Spinal cord (tissue), 10 donors: Measurements from ENCODE around the gene KIF3A. TPM values are rescaled to one million over a fixed set of nuclear protein-coding genes. Genes with fewer than 3 reads are reported as not detected.

Experiments
- DNase-seq, 6 donors: peaks; one replicate each; pipeline versions ENCODE4 v3.0.0 to v3.0.0-alpha.2; 2013 to 2015; ENCODE audit warnings: low spot score in 6 of 6, low read depth in 4 of 6
- H3K27ac ChIP-seq: one replicate; pipeline ENCODE4 v1.5.1; 2013; ENCODE audit warnings: low read depth, low read length, control low read depth
- H3K27me3 ChIP-seq: one replicate; pipeline ENCODE4 v1.6.1; 2013; ENCODE audit warnings: low read length; ENCODE audit not compliant: control insufficient read depth, insufficient read depth
- H3K36me3 ChIP-seq: one replicate; pipeline ENCODE4 v1.6.1; 2013; ENCODE audit warnings: low read length; ENCODE audit not compliant: control insufficient read depth, insufficient read depth
- H3K4me1 ChIP-seq: one replicate; pipeline ENCODE4 v1.6.1; 2013; ENCODE audit warnings: low read length; ENCODE audit not compliant: control insufficient read depth, insufficient read depth
- H3K4me3 ChIP-seq: one replicate; pipeline ENCODE4 v1.5.1; 2013; ENCODE audit warnings: low read depth, low read length, control low read depth
- H3K9me3 ChIP-seq: one replicate; pipeline ENCODE4 v1.6.1; 2013; ENCODE audit warnings: low read length; ENCODE audit not compliant: control insufficient read depth, insufficient read depth
- WGBS: methylation state at CpG from one replicate; pipeline ENCODE4 v1.1.5; 2013; ENCODE audit warnings: missing lambda C conversion rate; ENCODE audit not compliant: insufficient coverage; 5-methylcytosine and 5-hydroxymethylcytosine counted together
- polyA plus RNA-seq, 2 donors: library from polyadenylated mRNA; unstranded; fragments of 120-200 nt; gene quantifications; one replicate each; pipeline ENCODE4 v1.2.1, GENCODE V29; 2013; ENCODE audit not compliant: insufficient read length in 2 of 2
- total RNA-seq, 2 donors: library from RNA; depleted of rRNA in 1 of 2; stranded (reverse); fragments of 120-200 nt in 1 of 2; fragments of >200 nt in 1 of 2; gene quantifications; one replicate each; pipeline versions ENCODE4 v1.2.3 to v1.2.4, GENCODE V29; 2013 to 2014
- donor health status: healthy.

KIF3A gene
- total and polyA plus RNA-seq, 4 donors, result 42.3 to 97.6 (median 86.6) TPM

DNA sequence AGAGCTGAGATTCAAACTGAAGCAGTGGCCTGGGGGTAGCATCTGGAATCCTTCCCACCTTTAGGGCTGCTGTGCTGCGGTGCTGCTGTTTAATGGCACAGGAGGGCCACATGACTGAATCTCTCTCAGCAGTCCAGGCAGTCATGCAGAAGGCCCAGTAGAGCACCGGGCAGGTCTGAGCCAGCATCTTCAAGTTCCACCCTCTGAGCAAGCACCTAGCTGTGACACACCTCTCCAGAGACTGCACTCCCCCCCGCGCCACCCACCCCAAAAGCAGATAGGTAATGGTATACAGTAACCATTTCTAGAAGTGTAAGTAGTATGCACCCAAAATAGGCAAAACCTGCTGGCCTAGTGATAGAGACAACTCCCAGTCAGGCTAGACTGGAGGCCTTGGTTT lies 55.4 kb downstream of the KIF3A start:
- no peaks in the 10 kb centered on the region for H3K27me3 ChIP-seq
- DNase-seq, result no peak

DNA sequence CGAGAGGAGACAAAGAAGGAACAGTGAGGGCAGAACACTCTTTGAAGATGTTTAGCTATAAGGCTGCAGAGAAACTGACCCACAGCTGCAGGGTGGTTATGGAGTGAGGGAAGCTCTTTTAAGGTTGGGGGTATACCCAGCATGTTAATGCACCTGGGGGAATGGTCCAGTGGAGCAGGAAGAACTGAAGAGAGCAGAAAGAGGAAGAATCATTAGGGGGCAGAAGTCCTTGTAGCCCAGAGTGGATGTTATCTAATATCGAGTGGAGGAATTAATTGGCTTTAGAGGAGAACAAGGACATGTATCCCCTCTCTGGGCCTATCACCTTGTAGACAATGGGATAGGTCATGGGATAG lies 55.9 kb downstream of the KIF3A start:
- no peak overlapping the region for H3K27ac ChIP-seq
- 84% methylated on average over 1 of the region's 2 CpGs for WGBS
- no peak for DNase-seq
- no peaks in the 10 kb centered on the region for H3K27me3 ChIP-seq
- no peaks in the 10 kb centered on the region for H3K4me1 ChIP-seq
- H3K36me3 ChIP-seq, result no peaks in the 10 kb centered on the region
- H3K9me3 ChIP-seq, result no peaks in the 10 kb centered on the region
- H3K4me3 ChIP-seq, result no peak overlapping the region

More for the DNA sequence above, 55.4 kb downstream of the KIF3A start:
- Histone ChIP-seq H3K9me3 (no peaks in the 10 kb centered on the region), H3K36me3 (no peaks in the 10 kb centered on the region), H3K27ac (no peak overlapping the region), H3K4me1 (no peaks in the 10 kb centered on the region), H3K4me3 (no peak overlapping the region)
- 100% methylated on average over 1 of the region's 4 CpGs for WGBS

DNA sequence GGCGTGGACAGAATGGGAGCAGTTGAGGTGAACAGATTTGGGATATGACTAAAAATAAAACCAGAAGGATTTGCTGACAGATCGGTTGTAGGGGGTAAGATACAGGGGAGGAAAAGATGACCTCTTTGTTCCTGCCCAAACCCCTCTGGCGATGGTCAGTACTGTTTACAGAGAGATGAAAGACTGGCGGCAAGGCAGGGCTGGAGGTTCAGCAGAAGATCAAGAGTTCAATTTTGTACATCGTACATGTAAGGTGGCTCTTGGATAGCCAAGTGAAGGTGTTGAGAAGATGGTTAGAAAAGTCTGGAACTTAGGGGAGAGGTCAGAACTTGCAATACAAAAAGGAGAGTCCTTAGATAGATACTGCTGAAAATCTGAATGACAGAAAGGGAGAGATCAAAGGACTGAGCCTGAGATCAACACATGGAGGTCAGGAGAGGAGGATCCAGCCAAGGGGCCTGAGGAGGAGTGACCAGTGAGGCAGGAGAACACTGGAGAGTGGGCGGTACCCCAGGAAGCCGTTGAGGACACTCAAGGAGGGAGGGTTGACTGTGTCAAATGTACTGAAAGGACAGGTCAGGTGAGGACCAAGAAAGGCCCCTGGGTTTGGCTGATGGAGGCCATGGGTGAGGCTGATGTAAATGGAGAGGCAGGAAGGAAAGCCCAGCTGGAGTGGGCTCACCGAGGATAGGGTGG lies 56.4 kb downstream of the KIF3A start:
- WGBS, result 82% methylated on average over 7 of the region's 8 CpGs

DNA sequence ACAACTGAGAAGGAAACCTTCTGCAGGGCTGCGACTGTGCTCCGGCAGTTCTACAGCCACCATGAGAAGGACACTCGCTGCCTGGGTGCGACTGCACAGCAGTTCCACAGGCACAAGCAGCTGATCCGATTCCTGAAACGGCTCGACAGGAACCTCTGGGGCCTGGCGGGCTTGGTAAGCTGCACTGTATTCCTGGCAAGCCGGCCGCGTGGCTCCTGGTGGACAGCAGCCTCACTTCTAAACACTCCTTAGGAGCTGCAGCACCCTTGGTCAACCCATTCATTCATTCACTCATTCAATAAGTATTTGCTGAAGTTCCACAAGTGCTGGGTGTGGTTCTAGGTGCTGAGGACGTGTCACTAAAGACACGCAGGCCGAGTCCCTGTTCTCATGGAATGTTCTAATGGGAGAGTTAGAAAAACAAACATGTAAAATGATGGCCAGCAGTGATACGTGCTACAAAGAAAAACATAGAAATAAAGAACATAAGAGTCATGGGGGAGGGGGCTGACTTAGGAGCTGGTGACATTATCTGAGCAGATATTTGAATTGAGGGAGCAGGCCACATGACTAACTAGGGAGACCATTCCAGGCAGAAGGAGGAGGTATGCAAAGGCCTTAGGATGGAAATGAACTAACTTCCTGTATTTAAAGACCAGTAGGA lies 57.5 kb downstream of the KIF3A start:
- Histone ChIP-seq H3K4me3 (no peak overlapping the region), H3K27me3 (no peaks in the 10 kb centered on the region), H3K36me3 (no peaks in the 10 kb centered on the region), H3K27ac (no peak overlapping the region), H3K9me3 (no peaks in the 10 kb centered on the region), H3K4me1 (no peaks in the 10 kb centered on the region)
- DNase-seq, result no peak
- 93% methylated on average over 14 of the region's 15 CpGs for WGBS

More for the DNA sequence above, 56.4 kb downstream of the KIF3A start:
- no peaks in the 10 kb centered on the region for H3K27me3 ChIP-seq
- H3K36me3 ChIP-seq, result no peaks in the 10 kb centered on the region
- DNase-seq, result no peak
- no peak overlapping the region for H3K27ac ChIP-seq
- no peak overlapping the region for H3K4me3 ChIP-seq
- no peaks in the 10 kb centered on the region for H3K4me1 ChIP-seq
- H3K9me3 ChIP-seq, result no peaks in the 10 kb centered on the region

DNA sequence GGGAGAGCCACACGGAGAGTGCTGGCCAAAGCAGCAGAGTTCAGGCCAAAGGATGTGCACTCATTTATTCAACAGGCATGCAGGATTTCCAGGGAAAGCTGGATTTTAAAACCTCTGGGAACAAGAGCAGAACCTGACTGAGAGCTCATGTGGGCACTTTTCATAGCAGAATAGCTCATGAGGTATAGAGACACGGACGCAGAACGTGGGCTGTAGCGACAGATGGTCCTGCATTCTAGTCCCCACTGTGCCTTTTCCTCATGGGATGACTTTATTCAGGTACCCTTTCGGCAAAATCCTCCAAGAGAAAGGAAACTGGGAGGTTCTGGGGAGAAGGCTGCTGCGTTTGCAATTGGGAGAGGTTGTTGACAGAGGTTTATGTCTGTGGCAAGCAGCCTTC lies 58.2 kb downstream of the KIF3A start:
- DNase-seq, result no peak
- Histone ChIP-seq H3K9me3 (no peaks in the 10 kb centered on the region), H3K27me3 (no peaks in the 10 kb centered on the region), H3K4me3 (no peak overlapping the region), H3K4me1 (no peaks in the 10 kb centered on the region), H3K36me3 (no peaks in the 10 kb centered on the region), H3K27ac (no peak overlapping the region)
- WGBS, result 86% methylated on average over 5 of the region's 7 CpGs

DNA sequence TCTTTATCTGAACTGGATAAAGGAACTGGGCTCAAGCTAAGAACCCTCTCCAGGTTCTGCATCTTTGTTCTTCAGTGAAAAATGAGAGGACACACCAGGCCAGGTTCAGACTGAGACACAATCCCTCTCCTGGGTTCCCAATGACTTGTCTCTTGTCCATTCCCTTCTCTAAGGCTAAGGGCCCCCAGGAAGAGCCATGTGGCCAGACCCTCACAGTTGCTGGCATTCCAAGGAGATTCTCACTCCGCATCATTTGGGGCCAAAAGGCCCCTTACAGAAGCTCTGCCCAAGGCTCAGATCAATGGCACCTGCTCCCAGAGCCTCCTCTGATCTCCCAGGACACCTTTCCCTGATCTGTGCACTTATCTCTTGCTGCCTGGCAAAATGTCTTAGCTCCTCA lies 58.6 kb downstream of the KIF3A start:
- no peak overlapping the region for H3K4me3 ChIP-seq

DNA sequence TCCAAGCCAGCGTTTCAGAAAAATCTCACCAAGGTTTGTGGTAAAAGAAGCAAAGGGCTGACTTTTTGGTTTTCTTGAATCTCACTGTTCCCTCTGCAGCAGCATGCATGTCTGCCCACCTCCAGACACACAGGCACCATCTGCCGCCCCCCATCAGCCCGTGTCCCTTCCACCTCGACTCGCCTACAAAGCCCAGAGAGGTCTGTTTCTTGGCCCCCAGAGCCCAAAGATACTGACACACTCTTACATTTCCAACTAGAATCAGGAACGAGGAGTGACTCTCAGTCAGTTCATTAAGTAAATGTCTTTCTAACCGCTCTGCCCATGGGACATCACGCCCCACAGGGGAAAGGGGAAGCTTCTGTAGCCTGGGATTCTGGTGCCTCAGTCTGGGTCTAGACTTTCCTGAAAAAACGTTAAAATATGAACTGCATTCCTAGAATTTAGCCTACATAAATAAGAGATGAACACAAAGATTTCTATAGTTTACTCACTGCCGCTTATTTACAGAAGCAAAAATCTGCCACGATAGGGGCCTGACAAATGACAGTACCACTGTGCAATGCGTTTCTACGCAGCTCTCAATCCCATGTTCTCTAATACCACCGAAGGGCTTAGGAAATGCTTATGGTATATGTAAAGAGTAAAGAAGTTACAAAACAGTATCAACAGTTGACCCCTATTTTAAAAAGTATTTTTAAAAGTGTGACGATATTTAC lies 59.5 kb downstream of the KIF3A start:
- Histone ChIP-seq H3K4me1 (no peaks in the 10 kb centered on the region), H3K9me3 (no peaks in the 10 kb centered on the region), H3K36me3 (no peaks in the 10 kb centered on the region), H3K27ac (no peak overlapping the region), H3K4me3 (no peak overlapping the region), H3K27me3 (no peaks in the 10 kb centered on the region)
- 78% methylated on average over 6 of the region's 15 CpGs for WGBS
- no peak for DNase-seq

More for the DNA sequence above, 58.6 kb downstream of the KIF3A start:
- Histone ChIP-seq H3K27ac (no peak overlapping the region), H3K36me3 (no peaks in the 10 kb centered on the region), H3K27me3 (no peaks in the 10 kb centered on the region), H3K4me1 (no peaks in the 10 kb centered on the region), H3K9me3 (no peaks in the 10 kb centered on the region)
- WGBS, result 90% methylated on average over 1 of the region's 1 CpG
- DNase-seq, result no peak

- WGBS, result 65% methylated on average over 7 of the region's 7 CpGs
- Histone ChIP-seq H3K4me3 (no peak overlapping the region), H3K27ac (no peak overlapping the region), H3K27me3 (no peaks in the 10 kb centered on the region), H3K9me3 (no peaks in the 10 kb centered on the region), H3K4me1 (no peaks in the 10 kb centered on the region), H3K36me3 (no peaks in the 10 kb centered on the region)
- DNase-seq, result no peak
These were observed 60.2 kb downstream of the KIF3A start for GRCh38 chr5:132677191-132677590.

- no peaks in the 10 kb centered on the region for H3K36me3 ChIP-seq
- H3K27ac ChIP-seq, result no peak overlapping the region
- H3K4me3 ChIP-seq, result no peak overlapping the region
- H3K27me3 ChIP-seq, result no peaks in the 10 kb centered on the region
- no peaks in the 10 kb centered on the region for H3K9me3 ChIP-seq
- WGBS, result 97% methylated on average over 7 of the region's 11 CpGs
- H3K4me1 ChIP-seq, result no peaks in the 10 kb centered on the region
- no peak for DNase-seq
These were observed 61.2 kb downstream of the KIF3A start for GRCh38 chr5:132675936-132676689.
